Type B pancreatic cell (in vitro differentiated cells): ENCODE results near the gene EPPIN. TPM values are rescaled to one million over a fixed set of nuclear protein-coding genes. Genes with fewer than 3 reads are reported as not detected.

Source experiments
- DNase-seq: peaks from one replicate; pipeline ENCODE4 v3.0.0; 2021; ENCODE audit warnings: mixed read lengths; ENCODE audit not compliant: unreplicated experiment; ENCODE audit errors: extremely low spot score
- H3K27ac Mint-ChIP-seq: 2 replicates; pipeline ENCODE4 v1.8.0; 2021; ENCODE audit warnings: mild to moderate bottlenecking, mixed read lengths
- H3K27me3 Mint-ChIP-seq: 2 replicates; pipeline ENCODE4 v1.8.0; 2021; ENCODE audit warnings: mixed read lengths
- H3K36me3 Mint-ChIP-seq: 2 replicates; pipeline ENCODE4 v1.8.0; 2021; ENCODE audit warnings: mixed read lengths
- H3K4me1 Mint-ChIP-seq: one replicate; pipeline ENCODE4 v1.8.0; 2021; ENCODE audit warnings: mixed read lengths; ENCODE audit not compliant: unreplicated experiment
- H3K4me3 Mint-ChIP-seq: 2 replicates; pipeline ENCODE4 v1.8.0; 2021; ENCODE audit warnings: mild to moderate bottlenecking, mixed read lengths
- H3K9me3 Mint-ChIP-seq: 2 replicates; pipeline ENCODE4 v1.8.0; 2021; ENCODE audit warnings: mixed read lengths
- CTCF ChIP-seq: fragments of 200-600 bp; sonication (generic); conservative IDR thresholded peaks from 2 replicates; pipeline ENCODE4 v1.5.0; 2021; ENCODE audit warnings: antibody characterized with exemption, mild to moderate bottlenecking
- total RNA-seq: library from RNA; stranded (reverse); gene quantifications from 2 replicates; pipeline ENCODE4 v1.2.1, GENCODE V29; 2021; ENCODE audit warnings: low replicate concordance

EPPIN gene
- total RNA-seq, 1 donor from 2014 or later, result not detected

GRCh38 chr20:45538209-45538799 lies 8.9 kb downstream of the EPPIN start:
- Mint-ChIP-seq H3K4me3 (no peak overlapping the region), H3K27me3 (peaks cover 36% of the 10 kb centered on the region), H3K9me3 (no peaks in the 10 kb centered on the region), H3K4me1 (no peaks in the 10 kb centered on the region), H3K27ac (no peak overlapping the region), H3K36me3 (no peaks in the 10 kb centered on the region)
- DNase-seq, result no peak
- TF ChIP-seq CTCF, result no peak

GRCh38 chr20:45527294-45527693 lies 19.9 kb downstream of the EPPIN start:
- Mint-ChIP-seq H3K27me3 (peaks cover 37% of the 10 kb centered on the region), H3K4me1 (no peaks in the 10 kb centered on the region), H3K9me3 (no peaks in the 10 kb centered on the region), H3K36me3 (no peaks in the 10 kb centered on the region), H3K4me3 (no peak overlapping the region), H3K27ac (no peak overlapping the region)
- no peak for TF ChIP-seq CTCF
- DNase-seq, result no peak

- Mint-ChIP-seq H3K4me1 (no peaks in the 10 kb centered on the region), H3K27me3 (peaks cover 37% of the 10 kb centered on the region), H3K4me3 (no peak overlapping the region), H3K27ac (no peak overlapping the region), H3K36me3 (no peaks in the 10 kb centered on the region), H3K9me3 (no peaks in the 10 kb centered on the region)
- DNase-seq, result no peak
- no peak for TF ChIP-seq CTCF
Observed at GRCh38 chr20:45523821-45524220, 23.4 kb downstream of the EPPIN start.

- H3K9me3 Mint-ChIP-seq, result no peaks in the 10 kb centered on the region
- TF ChIP-seq CTCF, result no peak
- H3K27me3 Mint-ChIP-seq, result peaks cover 13% of the 10 kb centered on the region
- no peak for DNase-seq
- no peak overlapping the region for H3K27ac Mint-ChIP-seq
- no peaks in the 10 kb centered on the region for H3K36me3 Mint-ChIP-seq
- no peaks in the 10 kb centered on the region for H3K4me1 Mint-ChIP-seq
- H3K4me3 Mint-ChIP-seq, result no peak overlapping the region
Observed at GRCh38 chr20:45518282-45518681, 28.9 kb downstream of the EPPIN start.

GRCh38 chr20:45515147-45515913 lies 31.9 kb downstream of the EPPIN start, which contains the start of gene SPINT3:
Gene SPINT3 (minus strand): TSS chr20:45515622. CDS start chr20:45515608, 14 bp downstream.
- no peaks in the 10 kb centered on the region for H3K4me1 Mint-ChIP-seq
- peaks cover 13% of the 10 kb centered on the region for H3K27me3 Mint-ChIP-seq
- no peak for TF ChIP-seq CTCF
- H3K27ac Mint-ChIP-seq, result no peak within 1 kb of the TSS
- DNase-seq, result no peak
- H3K9me3 Mint-ChIP-seq, result no peaks in the 10 kb centered on the region
- no peak within 1 kb of the TSS for H3K4me3 Mint-ChIP-seq
- H3K36me3 Mint-ChIP-seq, result no peaks in the 10 kb centered on the region
